ENCODE results near the gene MPDU1.

The MPDU1 gene

GRCh38 chr17:7583253-7584109 lies at the start of gene MPDU1:
MPDU1 (plus strand) TSS chr17:7583852; CDS start chr17:7583863, 11 bp downstream.
- DNase-seq, result peak; percentile 77

DNA sequence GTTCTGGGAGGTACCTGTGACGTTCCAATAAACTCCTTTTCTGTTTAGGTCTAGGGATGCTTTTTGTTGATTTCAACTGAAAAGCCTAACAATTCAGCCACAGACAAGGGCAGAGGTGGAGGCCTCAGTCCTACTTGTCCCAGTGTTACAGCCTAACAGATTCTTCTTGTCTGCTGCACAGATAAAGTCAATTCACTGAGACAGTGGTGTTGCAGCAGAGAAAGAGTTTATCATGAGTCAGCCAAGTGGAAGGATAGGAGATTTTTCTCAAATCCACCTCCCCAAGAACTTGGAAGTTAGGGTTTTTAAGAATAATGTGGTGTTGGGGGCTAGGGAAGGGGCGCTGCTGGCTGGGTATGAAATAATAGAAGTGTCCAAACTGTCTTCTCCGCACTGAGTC lies 45.6 kb upstream of the MPDU1 start:
- DNase-seq, result no peak

DNA sequence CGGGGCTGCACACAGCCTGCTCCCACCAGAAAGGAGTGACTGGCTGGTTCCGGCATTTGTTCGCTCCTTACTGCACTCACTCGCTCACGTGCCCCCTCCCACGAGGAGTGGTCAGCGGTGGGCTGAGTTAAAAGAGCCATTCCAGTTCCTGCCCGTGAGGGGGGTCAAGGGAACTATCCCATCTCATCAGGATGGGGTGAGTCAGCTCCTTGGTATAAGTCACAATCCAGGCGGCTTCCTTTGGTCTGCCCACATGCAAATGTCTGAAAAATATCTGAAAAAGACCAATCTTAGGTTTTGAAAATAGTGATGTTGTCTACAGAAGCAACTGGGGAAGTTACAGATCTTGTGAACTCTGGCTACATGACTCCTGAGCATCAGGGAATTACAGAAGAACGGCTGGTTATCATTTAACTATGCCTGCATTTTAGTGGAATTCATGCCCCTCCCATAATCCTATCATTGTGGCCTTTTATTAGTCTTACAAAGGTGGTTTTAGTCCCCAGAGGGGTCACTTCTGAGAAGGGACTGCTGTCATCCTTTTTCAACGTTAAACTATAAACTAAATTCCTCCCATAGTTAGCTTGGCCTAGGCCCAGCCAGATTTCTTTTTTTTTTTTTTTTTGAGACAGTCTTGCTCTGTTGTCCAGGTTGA lies 44.6 kb upstream of the MPDU1 start:
- no peak for DNase-seq

GRCh38 chr17:7541074-7541621 lies 42.5 kb upstream of the MPDU1 start:
- no peak for DNase-seq

- DNase-seq, result no peak
Measured at GRCh38 chr17:7544911-7545310, 38.7 kb upstream of the MPDU1 start.

DNA sequence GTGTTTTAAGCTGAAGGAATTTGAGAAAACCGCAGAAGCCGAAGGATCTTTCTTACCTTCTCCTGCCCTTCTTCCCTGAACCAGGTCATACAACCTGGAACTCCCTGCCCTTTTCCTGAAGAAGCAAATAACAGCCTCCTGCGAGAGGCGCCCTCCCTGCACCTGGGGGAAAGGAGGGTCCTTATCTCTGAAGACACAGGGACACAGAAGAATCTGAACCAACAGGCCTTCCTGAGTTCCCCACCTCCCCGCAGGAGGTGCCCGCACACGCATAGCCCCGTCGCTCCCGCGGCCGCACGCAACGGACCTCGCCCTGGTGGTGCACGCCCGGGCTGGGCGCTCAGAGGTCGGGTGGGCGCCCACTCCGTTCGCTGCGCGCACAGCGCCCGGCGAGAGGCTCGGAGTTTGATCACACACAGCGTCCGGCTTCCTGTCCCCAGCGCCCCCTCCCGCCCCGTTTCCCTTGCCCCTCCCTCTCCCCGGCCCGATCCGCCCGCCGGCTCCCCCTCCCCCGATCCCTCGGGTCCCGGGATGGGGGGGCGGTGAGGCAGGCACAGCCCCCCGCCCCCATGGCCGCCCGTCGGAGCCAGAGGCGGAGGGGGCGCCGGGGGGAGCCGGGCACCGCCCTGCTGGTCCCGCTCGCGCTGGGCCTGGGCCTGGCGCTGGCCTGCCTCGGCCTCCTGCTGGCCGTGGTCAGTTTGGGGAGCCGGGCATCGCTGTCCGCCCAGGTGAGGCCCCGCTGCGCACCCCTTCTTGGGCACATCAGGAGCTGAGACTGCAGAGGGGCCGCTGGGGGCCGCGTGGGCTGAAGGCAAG lies 34.9 kb upstream of the MPDU1 start, which contains the start of gene TNFSF12:
Gene TNFSF12, plus strand, starts transcription at position 474 of the 816 bp plus-strand sequence. Its CDS starts 96 bp downstream, at position 570.
- DNase-seq, result no peak

- no peak for DNase-seq
Measured at GRCh38 chr17:7549401-7550055, 34.1 kb upstream of the MPDU1 start.

- no peak for DNase-seq
Measured at GRCh38 chr17:7550344-7550743, 33.3 kb upstream of the MPDU1 start.

DNA sequence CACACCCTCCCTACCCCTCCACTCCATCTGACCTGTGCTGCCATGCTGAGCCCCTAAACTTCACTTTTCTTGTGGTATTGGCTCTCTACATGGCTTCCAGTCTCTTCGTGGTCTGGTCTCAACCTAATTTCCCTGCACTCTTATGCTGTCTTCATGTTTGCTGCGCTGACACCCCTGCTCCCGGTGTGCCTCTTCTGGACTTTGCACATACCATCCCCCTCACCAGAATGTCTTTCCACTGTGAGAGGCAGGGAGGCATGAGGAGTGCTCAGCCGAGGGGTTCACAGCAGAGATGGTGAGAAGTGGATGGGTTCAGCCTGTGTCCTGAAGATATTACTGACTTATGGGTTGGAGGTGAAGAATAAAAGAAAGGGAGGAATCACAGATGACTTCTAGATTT lies 32.3 kb upstream of the MPDU1 start:
- DNase-seq, result no peak

DNA sequence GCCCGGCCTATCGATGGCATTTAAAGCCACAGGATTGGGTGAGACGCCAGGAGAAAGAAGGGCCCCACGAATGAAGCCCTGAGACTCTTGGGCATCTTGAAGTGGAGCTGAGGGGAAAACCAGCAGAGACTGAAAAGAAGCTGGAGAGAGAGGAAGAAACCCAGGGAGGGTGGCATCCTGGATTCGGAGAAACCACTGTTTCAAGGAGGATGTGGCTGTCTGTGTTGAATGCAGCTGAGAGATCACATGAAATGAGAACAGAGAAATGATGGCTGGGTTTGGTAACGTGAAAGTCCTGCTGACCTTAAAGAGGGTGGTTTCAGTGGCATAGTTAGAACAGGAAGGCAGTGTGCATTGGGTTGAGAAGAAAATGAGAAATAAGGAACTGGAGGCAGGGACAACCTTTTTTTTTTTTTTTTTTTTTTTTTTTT lies 31.0 kb upstream of the MPDU1 start:
- no peak for DNase-seq

DNA sequence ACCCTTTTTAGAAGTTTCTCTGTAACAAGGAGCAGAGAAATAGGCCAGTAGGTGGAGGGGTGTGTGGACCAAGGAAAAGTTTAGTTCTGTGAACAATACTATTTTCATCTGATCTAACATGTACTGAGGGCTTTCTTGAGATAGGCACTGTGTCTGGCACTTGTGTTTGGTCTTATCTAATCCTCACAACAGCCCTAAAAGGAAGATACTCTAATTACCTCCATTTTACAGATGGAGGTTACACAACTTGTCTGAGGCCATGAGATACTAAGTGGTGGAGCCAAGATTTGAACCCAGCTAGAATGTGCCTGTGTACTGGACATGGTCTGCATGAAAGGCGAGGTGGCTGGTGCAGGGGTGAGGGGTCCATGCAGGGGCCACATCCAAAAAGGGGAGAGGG lies 30.3 kb upstream of the MPDU1 start:
- no peak for DNase-seq

DNA sequence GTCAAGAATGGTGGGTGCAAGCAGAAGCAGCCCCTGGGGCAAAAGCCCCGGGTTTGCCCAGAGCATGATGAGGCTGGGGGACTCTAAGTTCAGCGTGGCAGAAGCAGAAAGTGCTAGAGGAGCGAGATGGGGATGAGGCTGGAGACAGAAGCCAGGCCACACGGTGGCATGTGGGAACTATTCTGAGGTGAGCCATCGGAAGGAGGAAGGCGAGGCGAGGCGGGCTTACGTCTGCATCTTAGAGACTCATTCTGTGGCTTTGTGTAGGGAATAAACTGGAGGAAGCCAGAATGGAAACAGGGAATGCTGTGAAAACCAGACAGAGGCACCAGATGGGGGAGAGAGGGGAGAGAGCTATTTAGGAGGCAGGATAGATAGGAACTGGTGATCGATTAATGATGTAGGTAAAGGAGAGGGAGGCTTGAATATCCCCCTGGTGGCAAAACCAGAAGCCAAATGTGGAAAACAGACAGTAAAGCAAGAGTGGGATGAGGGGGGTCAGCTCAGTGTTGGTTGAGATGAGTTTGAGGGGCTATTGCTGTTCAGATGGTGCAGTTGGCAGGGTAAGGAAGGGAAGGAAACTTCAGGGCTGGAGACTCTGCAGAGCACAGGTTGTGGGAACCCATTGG lies 28.2 kb upstream of the MPDU1 start:
- no peak for DNase-seq

GRCh38 chr17:7556627-7557026 lies 27.0 kb upstream of the MPDU1 start:
- no peak for DNase-seq

DNA sequence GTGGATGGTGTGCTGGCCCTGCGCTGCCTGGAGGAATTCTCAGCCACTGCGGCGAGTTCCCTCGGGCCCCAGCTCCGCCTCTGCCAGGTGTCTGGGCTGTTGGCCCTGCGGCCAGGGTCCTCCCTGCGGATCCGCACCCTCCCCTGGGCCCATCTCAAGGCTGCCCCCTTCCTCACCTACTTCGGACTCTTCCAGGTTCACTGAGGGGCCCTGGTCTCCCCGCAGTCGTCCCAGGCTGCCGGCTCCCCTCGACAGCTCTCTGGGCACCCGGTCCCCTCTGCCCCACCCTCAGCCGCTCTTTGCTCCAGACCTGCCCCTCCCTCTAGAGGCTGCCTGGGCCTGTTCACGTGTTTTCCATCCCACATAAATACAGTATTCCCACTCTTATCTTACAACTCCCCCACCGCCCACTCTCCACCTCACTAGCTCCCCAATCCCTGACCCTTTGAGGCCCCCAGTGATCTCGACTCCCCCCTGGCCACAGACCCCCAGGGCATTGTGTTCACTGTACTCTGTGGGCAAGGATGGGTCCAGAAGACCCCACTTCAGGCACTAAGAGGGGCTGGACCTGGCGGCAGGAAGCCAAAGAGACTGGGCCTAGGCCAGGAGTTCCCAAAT lies 26.4 kb upstream of the MPDU1 start:
- DNase-seq, result no peak

DNA sequence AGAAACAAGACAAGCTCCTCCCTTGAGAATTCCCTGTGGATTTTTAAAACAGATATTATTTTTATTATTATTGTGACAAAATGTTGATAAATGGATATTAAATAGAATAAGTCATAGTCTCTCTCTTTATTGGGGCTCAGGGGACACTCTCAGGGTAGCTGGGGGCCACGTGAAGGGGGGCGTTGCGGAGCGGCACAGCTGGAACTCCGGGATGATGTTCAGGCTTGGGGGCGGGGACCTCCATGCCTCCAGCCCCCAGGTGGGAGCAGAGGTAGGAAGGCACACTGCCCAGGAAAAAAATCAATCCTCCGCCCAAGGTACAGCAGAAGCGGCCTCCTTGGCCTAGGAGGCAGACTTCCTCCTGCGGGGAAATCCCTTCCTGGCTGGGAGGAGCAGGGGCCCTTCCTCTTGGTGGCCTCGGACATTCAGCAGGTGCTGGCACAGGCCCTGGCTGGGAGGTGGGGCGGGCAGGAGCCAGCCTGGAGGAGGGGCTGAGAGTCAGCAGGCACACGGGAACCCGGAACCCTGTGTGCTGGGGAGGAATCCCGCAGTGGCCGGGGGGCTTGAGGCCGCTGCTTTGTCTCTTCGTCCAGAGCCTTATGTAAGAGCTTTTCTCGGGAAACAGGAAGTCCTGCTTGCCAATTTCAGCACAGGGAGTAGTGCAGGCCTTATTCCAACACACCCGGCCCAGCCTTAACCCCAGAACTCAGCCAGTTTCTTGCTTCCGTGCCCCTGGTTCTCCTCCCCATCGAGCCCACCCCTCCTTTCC lies 25.7 kb upstream of the MPDU1 start:
- DNase-seq, result no peak

DNA sequence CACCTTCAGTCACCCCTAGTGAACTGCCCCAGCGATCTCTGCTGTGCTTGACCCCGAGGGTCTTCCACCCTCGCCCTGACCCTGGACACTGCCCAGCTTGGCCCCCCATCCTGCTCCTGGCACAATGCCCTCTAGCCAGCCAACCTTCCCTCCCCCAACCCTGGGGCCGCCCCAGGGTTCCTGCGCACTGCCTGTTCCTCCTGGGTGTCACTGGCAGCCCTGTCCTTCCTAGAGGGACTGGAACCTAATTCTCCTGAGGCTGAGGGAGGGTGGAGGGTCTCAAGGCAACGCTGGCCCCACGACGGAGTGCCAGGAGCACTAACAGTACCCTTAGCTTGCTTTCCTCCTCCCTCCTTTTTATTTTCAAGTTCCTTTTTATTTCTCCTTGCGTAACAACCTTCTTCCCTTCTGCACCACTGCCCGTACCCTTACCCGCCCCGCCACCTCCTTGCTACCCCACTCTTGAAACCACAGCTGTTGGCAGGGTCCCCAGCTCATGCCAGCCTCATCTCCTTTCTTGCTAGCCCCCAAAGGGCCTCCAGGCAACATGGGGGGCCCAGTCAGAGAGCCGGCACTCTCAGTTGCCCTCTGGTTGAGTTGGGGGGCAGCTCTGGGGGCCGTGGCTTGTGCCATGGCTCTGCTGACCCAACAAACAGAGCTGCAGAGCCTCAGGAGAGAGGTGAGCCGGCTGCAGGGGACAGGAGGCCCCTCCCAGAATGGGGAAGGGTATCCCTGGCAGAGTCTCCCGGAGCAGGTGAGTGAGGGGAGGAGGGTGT lies 24.9 kb upstream of the MPDU1 start, which contains the start of gene TNFSF13:
Gene TNFSF13, plus strand, starts transcription at position 207 of the 776 bp plus-strand sequence. Its CDS starts 290 bp downstream, at position 497.
- no peak for DNase-seq

DNA sequence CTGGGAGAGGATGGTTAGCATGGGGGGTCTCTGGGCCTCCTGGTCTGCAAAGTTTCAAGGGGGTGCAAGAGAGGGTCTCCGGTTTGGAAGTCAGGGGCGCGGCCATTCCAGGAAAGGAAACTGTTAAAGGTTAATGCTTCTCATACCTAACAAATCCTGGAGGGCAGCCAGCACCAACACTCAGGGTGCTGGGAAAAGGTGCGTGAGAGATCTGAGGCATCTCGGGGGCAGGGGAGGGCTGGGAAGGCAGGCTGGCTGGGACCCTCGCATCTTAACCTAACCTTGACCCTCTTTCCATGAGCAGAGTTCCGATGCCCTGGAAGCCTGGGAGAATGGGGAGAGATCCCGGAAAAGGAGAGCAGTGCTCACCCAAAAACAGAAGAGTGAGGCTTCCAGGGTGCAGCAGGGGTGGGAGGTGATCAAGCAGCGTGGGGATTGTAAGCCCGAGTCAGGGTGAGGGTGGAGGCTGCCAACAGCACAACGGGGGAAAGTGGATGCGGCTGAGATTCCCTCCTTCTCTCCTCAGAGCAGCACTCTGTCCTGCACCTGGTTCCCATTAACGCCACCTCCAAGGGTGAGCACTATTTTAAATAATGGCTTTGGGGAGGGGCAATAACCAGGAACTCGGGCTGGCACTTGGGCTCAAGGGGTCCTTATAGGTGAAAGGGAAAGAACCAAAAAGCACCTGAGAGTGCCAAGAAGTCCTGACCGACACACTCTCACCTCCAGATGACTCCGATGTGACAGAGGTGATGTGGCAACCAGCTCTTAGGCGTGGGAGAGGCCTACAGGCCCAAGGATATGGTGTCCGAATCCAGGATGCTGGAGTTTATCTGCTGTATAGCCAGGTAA lies 24.1 kb upstream of the MPDU1 start:
- no peak for DNase-seq

DNA sequence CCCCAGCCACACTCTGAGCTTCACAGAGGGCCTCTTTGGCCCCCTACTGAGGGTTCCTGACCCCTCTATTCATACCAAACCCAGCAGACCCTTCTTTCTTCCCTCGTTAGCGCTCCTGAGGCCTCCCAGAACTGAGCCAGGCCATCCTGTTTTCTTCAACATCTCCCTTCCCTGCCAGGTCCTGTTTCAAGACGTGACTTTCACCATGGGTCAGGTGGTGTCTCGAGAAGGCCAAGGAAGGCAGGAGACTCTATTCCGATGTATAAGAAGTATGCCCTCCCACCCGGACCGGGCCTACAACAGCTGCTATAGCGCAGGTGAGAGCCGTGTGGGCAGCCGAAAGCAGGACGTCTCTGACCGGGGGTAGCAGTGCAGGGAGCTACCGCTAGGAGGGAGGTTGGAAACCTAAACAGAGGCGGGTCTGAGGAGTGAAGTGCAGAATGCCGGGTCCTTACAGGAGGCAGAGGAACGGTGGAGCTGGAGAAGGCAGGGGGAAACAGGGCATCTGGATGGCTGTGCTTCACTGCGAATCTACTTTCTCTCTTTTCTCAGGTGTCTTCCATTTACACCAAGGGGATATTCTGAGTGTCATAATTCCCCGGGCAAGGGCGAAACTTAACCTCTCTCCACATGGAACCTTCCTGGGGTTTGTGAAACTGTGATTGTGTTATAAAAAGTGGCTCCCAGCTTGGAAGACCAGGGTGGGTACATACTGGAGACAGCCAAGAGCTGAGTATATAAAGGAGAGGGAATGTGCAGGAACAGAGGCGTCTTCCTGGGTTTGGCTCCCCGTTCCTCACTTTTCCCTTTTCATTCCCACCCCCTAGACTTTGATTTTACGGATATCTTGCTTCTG lies 23.3 kb upstream of the MPDU1 start:
- DNase-seq, result no peak
